ENCODE results near the gene ANGPTL2.
"Not testable (repeated sequence)": the region's sequence is repeated elsewhere in the genome, so short reads cannot be mapped to it uniquely, and the experiment has no call there.

Gene ANGPTL2

DNA sequence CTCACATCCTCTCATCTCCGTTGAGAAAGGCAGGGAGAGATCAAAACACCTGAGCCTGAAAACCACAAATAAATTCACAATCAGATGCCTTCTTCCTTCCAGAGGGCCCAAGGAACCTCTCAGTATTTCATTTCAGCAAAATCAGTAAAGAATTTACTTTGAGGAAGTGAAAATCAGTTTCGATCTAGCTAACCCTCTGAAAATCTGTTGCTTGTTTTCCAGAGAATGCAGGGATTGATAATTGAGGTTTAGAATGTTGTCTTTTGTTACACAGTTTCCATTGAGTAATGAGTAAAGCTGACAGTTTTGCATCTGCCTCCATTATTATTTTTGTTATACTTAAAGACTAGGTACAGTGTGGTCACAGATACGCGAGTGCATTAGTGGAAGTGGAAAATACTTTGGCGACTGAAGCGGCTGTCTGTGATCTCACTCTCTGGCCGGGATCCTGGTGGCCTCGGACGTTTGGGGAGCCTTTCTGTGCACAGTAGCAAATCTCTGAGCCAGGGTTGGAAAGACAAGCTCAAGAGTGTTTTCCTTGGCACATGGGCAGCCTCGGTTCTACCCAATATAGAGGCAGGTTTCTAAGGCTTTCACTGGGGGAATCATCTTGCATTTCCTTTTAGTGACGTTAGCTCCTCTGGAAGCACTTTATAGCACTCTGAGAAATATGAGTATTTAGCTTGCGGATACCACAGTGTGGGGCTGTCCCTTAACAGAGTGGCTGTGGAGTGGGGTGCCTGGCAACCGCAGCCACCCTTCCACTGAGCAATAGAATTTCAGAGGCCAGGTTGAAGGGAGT lies 32.2 kb upstream of the ANGPTL2 start:
- DNase-seq (ENCODE audit: low spot score), result no peak

DNA sequence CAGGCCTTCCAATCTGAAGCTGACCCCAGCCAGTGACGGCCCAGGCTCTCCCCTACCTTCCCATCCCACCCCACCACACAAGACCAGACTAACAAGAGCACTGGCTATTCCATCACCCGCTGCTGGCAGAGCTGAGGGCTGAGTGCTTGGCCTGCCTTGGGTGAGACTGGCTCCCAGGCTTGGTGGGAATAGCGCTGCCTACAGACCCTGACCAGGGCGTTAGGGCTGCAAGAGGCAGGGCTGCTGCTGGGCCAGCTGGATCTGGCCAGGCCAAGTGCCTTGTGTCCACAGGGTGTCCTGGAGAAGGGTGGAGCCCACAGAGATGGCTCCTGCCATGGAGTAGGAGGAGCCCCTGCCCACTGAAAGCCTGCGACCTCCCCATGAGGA lies 31.6 kb upstream of the ANGPTL2 start:
- DNase-seq (ENCODE audit: low spot score), result peak; percentile 36

DNA sequence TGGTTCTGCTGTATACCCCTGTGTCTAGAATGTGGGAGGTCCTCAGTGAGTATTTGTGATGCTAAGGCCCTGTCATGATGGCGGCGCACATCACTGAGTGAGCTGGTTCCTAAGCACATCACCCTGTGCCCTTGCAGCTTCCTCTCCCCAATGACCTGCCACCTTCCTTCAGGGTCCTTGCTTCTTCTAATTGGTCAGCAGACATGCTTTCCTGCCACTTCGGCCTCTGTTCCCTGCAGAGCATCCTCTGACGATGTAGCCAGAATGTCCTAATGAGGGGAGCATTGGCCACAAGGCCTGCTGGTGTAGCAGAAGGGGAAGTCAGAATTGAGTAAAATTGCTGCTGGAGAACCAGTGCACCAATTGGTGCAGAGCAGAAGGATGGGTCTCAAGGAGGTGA lies 31.1 kb upstream of the ANGPTL2 start:
- DNase-seq (ENCODE audit: low spot score), result no peak

DNA sequence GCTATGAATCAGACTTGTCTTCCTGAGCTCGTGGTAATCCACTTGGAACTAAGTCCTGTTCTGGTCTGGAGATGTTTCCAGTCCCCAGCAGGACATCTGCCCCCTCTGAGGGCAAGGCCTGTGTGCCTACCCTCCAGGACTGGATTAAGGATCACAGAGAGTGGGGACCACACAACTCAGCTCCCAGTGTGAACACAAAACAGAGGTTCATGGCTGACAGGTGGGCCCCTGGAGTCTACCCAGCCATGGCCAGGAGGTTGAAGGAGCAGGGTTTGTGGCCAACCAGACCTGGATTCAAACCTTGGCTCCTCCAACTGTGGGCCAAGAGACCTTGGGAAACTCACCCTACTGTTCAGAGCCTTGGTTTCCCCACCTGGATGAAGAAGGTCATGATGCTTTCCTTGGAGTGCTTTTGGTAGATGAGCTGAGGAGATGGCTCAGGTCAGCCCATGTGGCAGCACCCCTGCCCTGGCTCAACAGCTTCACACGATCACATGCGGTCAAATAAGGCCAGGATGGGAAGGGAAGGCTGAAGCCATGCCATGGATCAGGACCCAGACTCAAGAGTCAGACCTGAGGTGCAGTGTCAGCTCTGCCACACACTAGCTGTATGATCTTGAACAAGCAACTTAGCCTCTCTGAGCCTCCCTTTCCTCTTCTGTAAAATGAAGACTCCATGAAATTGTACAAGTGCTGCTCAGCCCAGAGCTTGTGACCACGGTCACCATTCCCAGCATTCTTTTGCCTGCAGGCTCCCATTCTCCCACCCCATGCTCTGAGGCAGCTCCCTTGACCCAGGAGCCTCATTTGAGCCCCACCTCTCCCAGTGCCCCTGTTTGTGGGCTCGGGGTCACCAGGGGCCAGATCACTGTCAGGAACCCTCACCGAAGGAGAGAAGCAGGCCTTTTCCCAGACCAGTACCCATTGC lies 27.3 kb upstream of the ANGPTL2 start:
- DNase-seq (ENCODE audit: low spot score), result no peak

DNA sequence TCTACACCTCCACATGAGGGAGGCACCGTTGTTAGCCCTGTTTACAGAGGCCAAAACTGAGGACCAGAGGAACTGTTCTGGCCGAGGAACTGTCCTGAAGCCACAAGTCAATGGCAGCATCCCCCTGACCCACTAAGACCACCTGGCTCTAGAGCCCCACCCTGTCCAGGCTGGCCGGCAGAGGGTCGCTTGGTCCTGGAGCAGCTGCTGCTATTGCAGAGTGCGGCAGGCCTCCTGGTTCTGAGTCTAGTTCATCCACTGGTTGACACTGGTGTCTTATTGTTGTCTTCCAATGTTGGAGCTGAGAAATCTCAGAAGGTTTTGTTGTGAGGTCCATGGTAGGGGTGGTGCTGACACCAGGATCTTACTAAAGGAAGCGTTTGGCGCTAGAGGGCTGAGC lies 26.6 kb upstream of the ANGPTL2 start:
- no peak for DNase-seq (ENCODE audit: low spot score)

DNA sequence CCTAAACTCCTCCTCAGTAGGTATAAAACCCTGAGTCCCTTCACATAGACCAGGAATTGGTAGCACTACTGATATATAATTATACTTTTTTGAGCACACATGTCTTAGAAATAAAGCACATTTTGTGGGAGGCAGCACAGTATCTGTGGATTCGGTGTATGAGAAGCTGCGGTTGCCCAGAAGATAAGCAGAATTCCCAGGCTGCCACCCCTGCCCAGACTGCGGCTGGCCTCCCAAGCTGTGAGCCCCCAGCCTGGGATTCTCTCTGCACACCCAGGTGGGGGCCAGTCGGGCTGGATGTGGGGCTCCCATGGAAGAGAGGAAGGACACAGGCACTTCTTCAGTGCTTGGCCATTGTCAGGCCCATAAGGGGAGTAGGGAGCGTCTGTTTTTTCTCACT lies 25.6 kb upstream of the ANGPTL2 start:
- DNase-seq (ENCODE audit: low spot score), result no peak

DNA sequence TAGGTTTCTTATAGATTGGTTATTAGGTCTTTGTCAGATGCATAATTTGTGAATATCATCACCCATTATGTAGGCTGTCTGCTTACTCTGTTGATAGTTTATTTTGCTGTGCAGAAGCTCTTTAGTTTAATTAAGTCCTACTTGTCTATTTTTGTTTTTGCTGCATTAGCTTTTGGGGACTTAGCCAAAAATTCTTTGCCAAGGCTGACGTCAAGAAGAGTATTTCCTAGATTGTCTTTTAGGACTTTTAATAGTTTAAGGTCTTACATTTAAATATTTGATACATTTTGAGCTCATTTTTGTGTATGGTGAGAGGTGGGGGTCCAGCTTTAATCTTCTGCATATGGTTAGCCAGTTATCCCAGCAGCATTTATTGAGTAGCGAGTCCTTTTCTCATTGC lies 24.8 kb upstream of the ANGPTL2 start:
- no peak for DNase-seq (ENCODE audit: low spot score)

DNA sequence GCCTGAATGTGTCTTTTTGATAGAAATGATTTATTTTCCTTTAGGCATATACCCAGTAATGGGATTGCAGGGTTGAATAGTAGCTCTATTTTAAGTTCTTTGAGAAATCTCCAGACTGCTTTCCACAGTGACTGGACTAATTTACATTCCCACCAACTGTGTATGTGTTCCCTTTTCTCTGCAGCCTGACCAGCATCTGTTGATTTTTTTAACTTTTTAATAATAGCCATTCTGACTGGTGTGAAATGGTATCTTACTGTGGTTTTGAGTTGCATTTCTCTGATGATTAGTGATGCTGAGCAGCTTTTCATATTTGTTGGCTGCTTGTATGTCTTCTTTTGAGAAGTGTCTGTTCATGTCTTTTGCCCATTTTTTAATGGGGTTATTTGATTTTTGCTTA lies 24.4 kb upstream of the ANGPTL2 start:
- DNase-seq (ENCODE audit: low spot score), result not testable (repeated sequence)

DNA sequence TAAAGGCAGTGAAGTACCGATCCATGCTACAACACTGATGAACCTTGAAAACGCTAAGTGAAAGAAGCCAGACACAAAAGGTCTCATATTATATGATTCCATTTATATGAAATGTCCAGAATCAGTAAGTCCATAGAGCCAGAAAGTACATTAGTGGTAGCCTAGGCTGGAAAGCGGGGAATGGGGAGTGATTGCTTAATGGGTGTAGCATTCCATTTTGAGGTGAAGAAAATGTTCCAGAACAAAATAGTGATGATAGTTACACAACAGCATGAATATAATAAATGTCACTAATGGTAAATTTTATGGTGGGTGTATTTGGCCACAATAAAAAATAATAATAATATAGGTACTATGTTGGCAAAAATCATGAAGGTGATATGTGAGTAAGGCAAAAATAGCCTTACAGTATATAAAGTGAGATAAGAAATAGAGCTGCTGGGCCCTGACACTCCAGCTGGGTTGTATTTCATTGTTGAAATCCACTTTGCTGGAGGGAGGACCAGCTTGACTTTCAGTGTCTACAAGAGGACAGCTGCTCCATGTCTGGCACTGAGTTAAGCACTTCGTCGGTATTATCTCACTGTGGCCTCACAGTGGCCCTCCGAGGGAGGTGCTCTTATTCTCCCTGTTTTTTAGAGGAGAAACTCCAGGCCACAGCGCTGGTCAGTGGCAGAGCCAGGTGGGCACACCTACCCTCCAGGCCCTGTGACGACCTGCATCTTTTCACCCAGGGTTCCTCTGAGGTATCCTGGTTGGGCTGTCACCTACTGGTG lies 22.4 kb upstream of the ANGPTL2 start:
- DNase-seq (ENCODE audit: low spot score), result no peak

DNA sequence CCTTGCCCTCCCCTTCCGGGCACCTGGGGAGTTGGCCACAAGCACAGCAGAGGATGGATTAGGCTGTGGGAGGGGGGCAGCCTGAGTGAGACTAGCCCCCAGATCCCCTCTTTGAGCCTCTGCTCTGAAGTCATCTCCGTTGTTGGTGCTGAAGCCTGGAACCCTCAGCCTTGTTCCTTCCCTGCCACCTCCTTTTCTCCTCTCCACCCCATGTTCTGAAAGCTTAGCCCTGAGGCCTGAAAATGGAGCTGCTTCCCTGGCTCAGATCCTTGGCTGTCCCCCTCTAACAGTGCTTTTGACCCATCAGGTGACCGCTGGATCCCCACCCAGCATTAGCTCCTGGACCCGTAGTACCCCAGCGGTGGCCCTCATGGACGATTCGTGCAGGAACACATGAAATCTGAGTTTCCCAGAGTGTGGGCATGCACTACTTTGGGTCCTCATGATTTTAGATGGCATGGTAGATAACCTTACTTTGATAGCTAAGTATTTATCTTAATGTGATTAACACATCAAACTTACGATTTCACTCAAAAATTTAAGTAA lies 21.6 kb upstream of the ANGPTL2 start:
- no peak for DNase-seq (ENCODE audit: low spot score)

DNA sequence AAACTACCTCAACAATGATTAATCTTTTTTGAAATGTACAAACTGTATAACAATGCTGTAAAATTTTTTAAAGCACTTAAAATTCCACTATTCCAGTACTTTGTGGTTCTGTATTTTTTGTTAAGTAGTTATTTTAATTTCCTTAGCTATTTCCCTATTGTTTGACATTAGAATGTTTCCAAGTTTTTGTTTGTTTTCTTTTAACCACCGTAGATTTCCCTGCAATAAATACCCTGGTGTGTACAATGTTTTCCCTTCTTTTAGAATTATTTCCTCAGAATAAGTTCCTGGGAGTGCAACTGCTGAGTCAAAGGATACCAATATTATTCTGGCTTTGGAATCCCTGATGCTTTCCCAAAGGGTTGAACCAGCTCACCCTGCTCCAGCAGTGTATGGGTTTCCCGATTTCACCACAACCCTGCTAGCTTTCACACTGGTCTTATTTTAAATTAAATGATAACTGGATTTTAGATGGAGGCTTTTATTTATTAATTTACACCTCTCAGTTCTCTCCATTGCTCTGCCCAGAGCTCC lies 20.6 kb upstream of the ANGPTL2 start:
- no peak for DNase-seq (ENCODE audit: low spot score)

DNA sequence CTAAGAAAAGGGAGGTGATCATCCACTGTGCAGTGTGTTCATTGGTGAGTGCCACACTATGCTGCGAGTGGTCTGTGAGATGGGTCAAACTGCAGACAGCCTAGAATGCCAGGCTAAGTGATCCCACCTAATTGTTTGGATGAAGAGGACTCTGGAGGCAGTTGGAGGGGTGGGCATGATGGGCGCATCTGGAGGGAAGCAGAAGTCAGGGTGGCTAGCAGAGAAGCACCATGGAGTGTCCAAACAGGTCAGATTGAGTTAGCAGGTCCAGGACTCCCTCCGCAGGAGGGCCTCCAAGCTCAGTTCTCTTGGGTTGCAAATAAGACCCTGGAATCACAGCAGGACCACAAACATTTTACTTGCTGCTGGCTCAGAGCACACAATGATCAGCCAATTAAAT lies 19.9 kb upstream of the ANGPTL2 start:
- no peak for DNase-seq (ENCODE audit: low spot score)

DNA sequence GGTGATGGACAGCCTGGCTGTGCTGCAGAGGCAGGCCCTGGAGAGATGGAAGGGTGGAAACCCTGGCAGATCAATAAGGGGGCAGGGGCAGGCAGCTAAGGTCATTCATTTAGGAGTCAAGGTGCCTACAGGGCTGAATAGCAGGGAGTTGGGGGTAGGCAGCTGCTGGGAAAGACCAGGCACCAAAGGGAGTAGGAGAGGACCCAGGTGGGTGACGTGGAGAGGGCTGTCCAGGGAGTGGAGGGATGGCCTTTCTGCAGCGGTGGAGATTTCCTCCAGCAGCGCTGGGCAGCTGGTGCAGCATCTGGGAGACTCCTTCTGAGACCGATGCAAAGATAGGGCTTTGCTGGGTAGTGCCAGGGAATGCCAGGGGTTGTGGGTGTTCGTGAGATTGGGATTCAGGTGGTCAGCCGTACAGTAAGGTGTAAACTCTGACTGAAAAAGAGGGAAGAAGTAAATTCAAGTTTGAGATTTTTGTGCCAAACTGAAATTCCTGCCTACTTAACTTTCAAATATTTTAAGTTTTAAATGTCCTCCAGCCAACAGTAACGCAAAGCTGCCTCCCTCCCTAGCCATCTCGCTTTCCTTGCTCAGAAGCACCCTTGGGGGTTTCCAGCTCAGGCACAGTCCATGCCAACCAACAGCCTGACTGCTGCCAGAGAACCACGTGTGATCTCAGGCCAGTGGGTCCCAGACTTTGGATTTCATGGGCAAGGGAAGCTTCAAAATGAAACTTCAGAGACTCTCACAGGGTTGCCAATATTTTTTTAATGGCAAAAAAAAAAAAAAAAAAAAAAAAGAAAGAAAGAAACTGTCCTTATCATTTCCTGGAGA lies 18.6 kb upstream of the ANGPTL2 start:
- no peak for DNase-seq (ENCODE audit: low spot score)

DNA sequence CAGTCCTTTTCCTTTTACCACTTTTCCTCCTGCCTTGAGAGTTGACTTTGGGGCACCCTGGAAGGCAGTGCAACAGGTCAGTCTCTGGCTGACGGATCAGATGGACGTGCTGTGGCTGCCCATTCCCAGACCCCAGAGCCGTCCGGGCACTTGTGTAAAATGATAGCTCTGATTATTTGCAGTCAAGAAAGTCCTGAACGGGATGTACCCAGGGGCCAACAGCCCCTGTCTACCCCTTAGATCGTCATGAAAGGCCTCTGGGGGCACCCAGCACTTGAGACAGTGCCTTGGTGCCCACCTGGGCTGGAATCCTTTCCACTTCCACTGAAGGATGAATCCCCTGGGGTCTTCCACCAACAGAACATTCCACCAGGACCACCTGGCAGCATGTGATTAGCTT lies 17.7 kb upstream of the ANGPTL2 start:
- peak; percentile 26 for DNase-seq (ENCODE audit: low spot score)

DNA sequence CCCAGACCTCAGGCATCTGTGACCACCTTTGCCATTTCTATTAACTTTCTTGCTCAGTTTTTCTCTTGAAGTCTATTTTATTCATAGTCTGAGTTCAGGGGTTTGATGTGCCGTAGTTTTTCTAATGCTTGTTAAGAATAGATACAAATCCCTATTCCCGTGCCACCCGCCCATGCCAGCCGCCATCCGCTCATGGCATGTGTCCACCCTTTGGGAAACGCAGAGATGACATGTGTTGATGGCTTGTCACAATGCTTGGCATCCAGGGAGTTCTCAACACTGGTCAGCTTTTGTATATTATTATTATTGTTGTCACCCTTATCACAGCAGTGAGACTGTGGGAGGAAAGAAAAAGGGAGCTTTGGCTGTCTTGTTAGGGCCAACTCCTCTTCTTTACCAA lies 17.3 kb upstream of the ANGPTL2 start:
- DNase-seq (ENCODE audit: low spot score), result peak; percentile 13

DNA sequence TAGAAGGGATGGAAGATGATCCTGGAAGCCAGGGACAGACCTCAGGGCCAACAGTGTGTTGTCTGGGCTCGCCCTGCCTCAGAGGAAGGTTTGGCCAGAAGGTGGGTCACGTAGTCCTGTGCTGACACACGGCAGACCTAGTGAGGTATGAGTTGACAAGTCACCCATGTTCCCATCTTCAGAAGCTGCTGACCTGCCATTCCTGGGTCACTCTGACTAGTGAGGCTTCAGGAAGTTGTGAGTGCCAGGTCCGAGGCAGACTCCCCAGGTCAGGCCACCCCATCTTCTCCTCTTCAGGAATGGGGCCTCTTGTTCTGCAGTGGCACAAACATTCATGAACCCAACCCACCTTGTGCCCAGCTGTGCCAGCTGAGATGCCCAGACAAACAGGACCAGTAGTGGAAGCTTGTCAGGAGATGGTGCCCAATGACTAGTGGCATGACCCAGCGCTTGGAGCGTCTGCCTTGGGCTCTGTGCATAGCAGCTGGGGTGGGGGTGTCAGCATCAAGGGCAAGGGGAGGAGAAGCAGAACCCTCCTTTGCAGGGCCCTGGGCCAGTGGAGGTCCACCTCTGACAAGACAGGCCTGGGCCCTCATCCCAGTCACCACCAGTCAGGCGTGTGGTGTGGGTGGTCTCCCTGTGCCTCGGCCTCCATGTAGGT lies 16.8 kb upstream of the ANGPTL2 start:
- DNase-seq (ENCODE audit: low spot score), result peak; percentile 27

DNA sequence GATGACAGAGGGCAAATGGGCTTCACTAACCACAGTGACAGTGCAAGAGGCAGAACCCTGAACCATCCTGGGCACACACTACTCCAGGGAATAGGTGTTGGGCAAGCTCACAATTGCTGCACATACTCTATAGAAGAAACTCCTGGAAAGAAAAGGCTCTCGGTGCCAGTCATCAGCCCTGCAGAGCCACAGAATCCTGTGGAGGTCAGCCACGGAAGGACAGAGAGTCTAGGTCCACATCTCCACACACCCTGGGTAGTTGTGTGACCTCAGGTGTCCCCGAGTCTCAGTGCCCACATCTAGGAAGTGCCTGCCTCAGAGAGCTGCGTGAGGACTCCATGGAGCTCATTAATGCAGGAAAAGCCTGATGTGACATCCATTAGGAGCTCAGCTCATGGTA lies 16.0 kb upstream of the ANGPTL2 start:
- DNase-seq (ENCODE audit: low spot score), result peak; percentile 25

DNA sequence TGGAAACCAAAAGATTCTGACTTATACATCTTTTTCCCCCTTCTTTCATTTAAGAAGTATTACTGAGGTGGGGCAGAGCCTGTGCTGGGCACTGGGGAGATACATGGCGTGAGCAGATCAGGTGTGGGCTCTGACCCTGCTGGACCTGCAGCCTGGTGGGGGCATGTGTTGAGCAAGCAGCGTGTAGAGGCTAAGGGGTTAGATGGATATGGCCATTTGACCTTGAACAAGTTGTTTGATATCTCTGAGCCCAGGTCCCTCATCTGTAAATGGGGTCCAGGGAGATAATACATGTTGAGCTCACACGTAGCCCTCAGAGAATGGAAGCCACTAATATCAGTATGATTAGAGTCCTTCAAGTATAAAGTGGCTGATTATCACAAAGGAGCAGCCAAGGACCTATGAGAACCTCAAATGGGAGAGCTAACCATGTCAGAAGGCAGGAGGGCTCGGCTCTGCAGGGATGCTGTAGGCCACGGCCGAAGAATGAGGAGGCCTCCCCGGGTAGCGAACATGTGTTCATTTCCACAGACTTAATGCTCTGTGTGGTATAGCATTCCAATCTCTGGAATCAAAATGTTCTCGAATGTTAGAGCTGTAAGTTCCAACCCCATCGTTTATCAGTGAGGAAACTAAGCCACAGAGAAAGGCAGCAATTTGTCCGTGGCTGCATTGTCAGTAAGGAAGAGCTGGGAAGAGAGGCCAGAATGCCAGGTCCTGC lies 15.4 kb upstream of the ANGPTL2 start:
- peak; percentile 26 for DNase-seq (ENCODE audit: low spot score)

DNA sequence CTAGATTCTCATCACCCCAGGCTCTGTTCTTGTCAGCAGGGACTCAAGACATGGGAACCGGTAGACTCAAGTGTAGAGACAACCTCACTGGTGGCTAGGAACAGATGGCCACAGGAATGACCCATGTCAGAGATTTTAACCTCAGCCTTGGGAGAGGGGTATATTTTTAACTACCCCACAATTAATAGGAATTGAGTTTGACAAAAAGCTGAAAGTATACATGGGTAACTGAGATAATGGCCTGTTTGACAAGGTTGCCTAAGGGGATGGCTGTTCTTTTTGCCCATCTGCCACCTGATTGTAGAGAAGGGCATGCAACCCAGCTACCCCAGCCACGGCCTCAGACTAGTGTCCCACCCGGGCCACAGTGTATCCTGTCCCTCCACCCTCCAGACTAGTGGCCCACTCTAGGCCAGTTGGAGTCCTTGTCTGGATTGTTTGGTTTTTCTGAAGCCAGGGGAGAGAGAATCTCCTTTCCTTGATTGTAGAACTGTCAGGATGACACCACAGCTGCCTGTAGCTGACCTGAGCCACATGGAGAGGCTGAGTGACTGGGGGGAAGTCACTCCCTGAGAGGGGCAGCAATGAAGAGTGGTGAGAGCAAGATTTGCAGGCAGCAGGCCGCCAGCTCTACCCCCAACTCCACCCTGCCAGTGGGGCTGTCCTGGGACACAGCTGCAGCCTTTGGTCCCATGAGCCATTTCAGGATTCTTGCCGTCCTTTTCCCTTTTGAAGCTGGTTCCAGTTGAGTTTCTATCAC lies 14.6 kb upstream of the ANGPTL2 start:
- DNase-seq (ENCODE audit: low spot score), result peak; percentile 20

Data from ecto neural progenitor cell (in vitro differentiated cells).